Upper lobe of left lung (tissue), 6 donors: ENCODE data around the gene CD300LG. TPM values are rescaled to one million over a fixed set of nuclear protein-coding genes. Genes with fewer than 3 reads are reported as not detected.

Experiments used
- ATAC-seq, 2 donors: fragments of 200-7000 bp; cut with Tn5 transposase; one replicate each; pipeline ENCODE4 v1.9.1; 2022; ENCODE audit warnings: mild to moderate bottlenecking in 2 of 2, moderate library complexity in 2 of 2; ENCODE audit not compliant: low FRiP score in 2 of 2
- DNase-seq, 2 donors: peaks; one replicate each; pipeline ENCODE4 v3.0.0-alpha.2; 2019 to 2020
- H3K27ac ChIP-seq, 4 donors: fragments of 200-600 bp; sonication (generic); one replicate each; pipeline ENCODE4 v1.5.1; 2016 to 2019
- H3K27me3 ChIP-seq, 4 donors: fragments of 200-600 bp; sonication (generic); one replicate each; pipeline ENCODE4 v1.5.1; 2017 to 2019
- H3K36me3 ChIP-seq, 4 donors: fragments of 200-600 bp; sonication (generic); one replicate each; pipeline ENCODE4 v1.5.1; 2016 to 2019
- H3K4me1 ChIP-seq, 4 donors: fragments of 200-600 bp; sonication (generic); one replicate each; pipeline ENCODE4 v1.5.1; 2018 to 2019
- H3K4me3 ChIP-seq, 4 donors: fragments of 200-600 bp; sonication (generic); one replicate each; pipeline ENCODE4 v1.5.1; 2017 to 2019; ENCODE audit warnings: mild to moderate bottlenecking in 2 of 4, moderate library complexity in 1 of 4
- H3K9me3 ChIP-seq, 4 donors: fragments of 200-600 bp; sonication (generic); one replicate each; pipeline ENCODE4 v1.5.1; 2018 to 2019
- EP300 ChIP-seq, 4 donors: sonication (generic); formaldehyde crosslinking; IDR thresholded peaks; one replicate each; pipeline ENCODE4 v1.5.1; 2017; ENCODE audit warnings: antibody characterized with exemption in 4 of 4, control low read depth in 2 of 4
- POLR2A ChIP-seq, 4 donors: fragments of 450-650 bp; IDR thresholded peaks; one replicate each; pipeline ENCODE4 v1.5.1; 2016 to 2017; ENCODE audit warnings: antibody characterized with exemption in 4 of 4, mild to moderate bottlenecking in 2 of 4
- POLR2AphosphoS5 ChIP-seq, 2 donors: sonication (generic); formaldehyde crosslinking; IDR thresholded peaks; one replicate each; pipeline ENCODE4 v1.5.1; 2017; ENCODE audit warnings: antibody characterized with exemption in 2 of 2
- WGBS, 2 donors: methylation state at CpG; one replicate each; pipeline ENCODE4 v1.1.5; 2017 to 2018; 5-methylcytosine and 5-hydroxymethylcytosine counted together
- total RNA-seq, 6 donors: library from RNA; depleted of rRNA in 4 of 6; stranded (reverse); fragments of >200 nt in 4 of 6; gene quantifications; one replicate each; pipeline versions ENCODE4 v1.1.0 to v1.2.1, GENCODE V29; 2016 to 2021
- TF ChIP-seq, protein P1 (sequence below), 6 experiments: fragments of 450-650 bp in 4 of 6; fragments of 200-600 bp in 2 of 6; sonication (generic) in 2 of 6; IDR thresholded peaks; one replicate each; pipeline ENCODE4 v1.5.1; 2016 to 2019; ENCODE audit warnings: antibody characterized with exemption in 6 of 6
- donor health status: DM: no; HTN: no; CAD: no; lungs with moderate emphysema.
- donor health status: DM: no; HTN: yes; CAD: no; lungs with severe emphysema.

CD300LG gene
- total RNA-seq, 6 donors from 2014 or later = 0.71 to 65.9 (median 7.8) TPM

DNA sequence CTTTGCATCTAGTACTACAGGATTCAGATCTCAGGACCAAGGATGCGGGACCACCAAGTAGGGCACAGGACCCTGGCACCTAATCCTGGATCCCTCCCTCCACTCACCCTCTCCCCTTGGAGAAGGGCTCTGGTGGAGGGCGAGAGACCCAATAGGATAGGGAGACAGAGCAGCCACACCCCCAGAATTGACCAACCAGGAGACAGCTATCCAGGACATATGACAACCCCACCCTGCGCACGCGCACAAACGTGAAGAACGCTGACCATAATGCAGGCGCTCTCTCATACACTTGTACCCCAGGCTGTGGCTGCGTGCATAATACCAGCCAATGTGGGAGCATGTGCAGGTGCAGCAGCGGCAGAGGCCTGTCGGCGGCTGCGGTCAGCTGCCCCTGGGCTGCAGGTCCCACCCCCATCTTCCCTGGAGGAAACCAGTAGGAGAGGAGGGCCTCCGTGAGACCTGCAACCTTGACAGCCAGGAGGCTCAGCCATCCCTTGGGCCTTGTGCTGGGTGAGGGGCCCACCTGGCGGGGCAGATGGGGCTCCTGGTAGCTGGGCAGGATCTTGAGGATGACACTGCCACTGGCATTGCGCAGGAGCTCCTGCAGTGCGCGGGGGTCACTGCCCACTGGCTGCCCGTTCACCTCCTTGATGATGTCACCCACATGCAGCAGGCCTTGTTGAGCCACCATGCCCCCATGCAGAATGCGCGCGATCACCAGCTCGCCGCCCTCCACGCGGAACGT lies 35.0 kb downstream of the CD300LG start:
- no peaks in the 10 kb centered on the region for H3K36me3 ChIP-seq
- H3K27ac ChIP-seq = no peak overlapping the region
- no peak for TF ChIP-seq POLR2AphosphoS5 (IDR thresholded peaks at IDR 0.05)
- no peak for TF ChIP-seq EP300 (IDR thresholded peaks at IDR 0.05)
- TF ChIP-seq, protein P1, sequence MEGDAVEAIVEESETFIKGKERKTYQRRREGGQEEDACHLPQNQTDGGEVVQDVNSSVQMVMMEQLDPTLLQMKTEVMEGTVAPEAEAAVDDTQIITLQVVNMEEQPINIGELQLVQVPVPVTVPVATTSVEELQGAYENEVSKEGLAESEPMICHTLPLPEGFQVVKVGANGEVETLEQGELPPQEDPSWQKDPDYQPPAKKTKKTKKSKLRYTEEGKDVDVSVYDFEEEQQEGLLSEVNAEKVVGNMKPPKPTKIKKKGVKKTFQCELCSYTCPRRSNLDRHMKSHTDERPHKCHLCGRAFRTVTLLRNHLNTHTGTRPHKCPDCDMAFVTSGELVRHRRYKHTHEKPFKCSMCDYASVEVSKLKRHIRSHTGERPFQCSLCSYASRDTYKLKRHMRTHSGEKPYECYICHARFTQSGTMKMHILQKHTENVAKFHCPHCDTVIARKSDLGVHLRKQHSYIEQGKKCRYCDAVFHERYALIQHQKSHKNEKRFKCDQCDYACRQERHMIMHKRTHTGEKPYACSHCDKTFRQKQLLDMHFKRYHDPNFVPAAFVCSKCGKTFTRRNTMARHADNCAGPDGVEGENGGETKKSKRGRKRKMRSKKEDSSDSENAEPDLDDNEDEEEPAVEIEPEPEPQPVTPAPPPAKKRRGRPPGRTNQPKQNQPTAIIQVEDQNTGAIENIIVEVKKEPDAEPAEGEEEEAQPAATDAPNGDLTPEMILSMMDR (IDR thresholded peaks at IDR 0.05) = no peak
- no peak for TF ChIP-seq POLR2A (IDR thresholded peaks at IDR 0.05)
- H3K27me3 ChIP-seq = no peaks in the 10 kb centered on the region
- 92 to 95% methylated on average over 16 to 22 of the region's 27 CpGs for whole genome bisulfite sequencing, 2 donors
- H3K9me3 ChIP-seq = no peaks in the 10 kb centered on the region
- no peak overlapping the region for H3K4me3 ChIP-seq
- peaks cover 0 to 8% (median 5%) of the 10 kb centered on the region in 4 donors for H3K4me1 ChIP-seq
- DNase-seq = peak in 1 of 2 donors; percentile 76
- no peak for ATAC-seq

DNA sequence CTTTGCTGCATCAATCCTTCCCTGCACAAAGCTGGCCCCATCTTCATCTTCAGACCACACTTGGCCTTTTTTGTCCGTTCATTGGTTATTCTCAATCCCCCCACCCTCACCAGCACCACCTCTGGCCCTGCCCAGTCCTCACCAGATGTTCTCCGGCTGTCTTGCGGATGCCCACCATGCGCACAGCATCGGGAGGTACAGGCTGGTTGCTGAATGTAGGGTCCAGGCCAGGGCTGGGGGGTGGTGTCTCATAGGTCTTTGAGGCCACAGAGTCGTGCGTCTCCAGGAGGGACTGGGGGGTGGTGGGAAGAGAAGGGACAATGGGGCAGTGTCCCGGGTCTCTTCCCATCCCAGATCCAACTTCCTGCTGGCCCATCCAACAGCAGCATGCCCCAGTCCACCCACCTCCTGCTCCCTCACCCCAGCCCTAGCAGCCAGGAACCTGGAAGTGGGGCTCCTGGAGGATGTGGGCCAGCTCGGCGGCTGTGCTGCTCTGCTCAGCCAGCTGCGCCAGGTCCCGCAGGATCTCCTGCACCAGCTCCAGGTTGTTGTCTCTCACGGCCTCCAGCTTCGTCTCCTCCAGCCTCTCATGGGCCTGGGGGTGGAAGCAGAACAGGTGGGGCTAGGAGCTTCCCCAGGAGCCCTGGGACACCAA lies 35.9 kb downstream of the CD300LG start:
- ATAC-seq (no peak), DNase-seq (no peak)
- 90 to 98% methylated on average over 6 to 14 of the region's 14 CpGs for WGBS, 2 donors
- Histone ChIP-seq H3K4me1 (peaks cover 0 to 8% (median 5%) of the 10 kb centered on the region in 4 donors), H3K9me3 (no peaks in the 10 kb centered on the region), H3K36me3 (no peaks in the 10 kb centered on the region), H3K4me3 (no peak overlapping the region), H3K27me3 (no peaks in the 10 kb centered on the region), H3K27ac (no peak overlapping the region)
- TF ChIP-seq, protein P1 (IDR thresholded peaks at IDR 0.05) = no peak
- TF ChIP-seq POLR2A (IDR thresholded peaks at IDR 0.05) (no peak), POLR2AphosphoS5 (IDR thresholded peaks at IDR 0.05) (no peak), EP300 (IDR thresholded peaks at IDR 0.05) (no peak)

DNA sequence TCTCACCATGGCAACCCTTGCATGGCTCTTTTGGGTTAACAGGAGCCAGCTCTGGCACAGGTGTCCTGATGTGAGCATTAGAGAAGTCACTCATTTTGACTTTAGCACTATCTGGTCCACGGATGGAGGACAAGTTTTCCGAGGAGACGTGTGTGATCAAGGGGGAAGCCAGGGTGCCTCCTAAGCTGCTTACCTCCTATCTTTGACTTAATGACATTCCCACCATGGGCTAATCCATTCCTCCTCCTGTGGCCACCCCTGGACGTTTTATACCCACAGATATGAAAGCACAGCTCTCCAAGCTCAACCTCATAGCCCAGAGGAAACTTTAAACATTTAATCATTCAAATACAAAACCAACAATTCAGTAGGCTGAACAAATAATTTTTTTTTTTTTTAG lies 41.6 kb downstream of the CD300LG start:
- TF ChIP-seq, protein P1 (IDR thresholded peaks at IDR 0.05) = no peak
- TF ChIP-seq POLR2A (IDR thresholded peaks at IDR 0.05) = no peak
- Histone ChIP-seq H3K36me3 (no peaks in the 10 kb centered on the region), H3K27ac (no peak overlapping the region)

DNA sequence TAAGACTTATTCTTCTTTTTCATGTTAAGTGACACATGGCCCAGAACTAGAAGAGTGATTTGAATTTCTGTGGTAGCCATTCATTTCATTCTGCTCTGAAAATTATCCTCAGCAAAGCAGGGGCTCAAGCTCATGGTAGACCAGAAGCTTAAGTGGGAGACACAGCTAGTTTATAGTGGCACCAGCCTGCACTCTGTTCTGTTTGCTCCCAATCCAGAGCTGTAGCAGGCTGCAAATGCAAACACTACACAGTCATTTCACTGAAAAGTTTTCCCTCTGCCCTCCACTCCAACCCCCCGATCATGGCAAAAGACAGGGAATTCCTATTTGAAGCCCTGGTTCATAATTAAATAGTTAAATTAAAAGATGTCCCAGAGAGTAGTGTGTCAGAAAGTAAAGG lies 43.3 kb downstream of the CD300LG start:
- H3K27me3 ChIP-seq = no peaks in the 10 kb centered on the region
- H3K4me1 ChIP-seq = no peaks in the 10 kb centered on the region
- H3K4me3 ChIP-seq = no peak overlapping the region
- H3K9me3 ChIP-seq = no peaks in the 10 kb centered on the region
- no peaks in the 10 kb centered on the region for H3K36me3 ChIP-seq
- DNase-seq (no peak), ATAC-seq (no peak)
- TF ChIP-seq, protein P1 (IDR thresholded peaks at IDR 0.05) = no peak
- TF ChIP-seq POLR2A (IDR thresholded peaks at IDR 0.05) (no peak), POLR2AphosphoS5 (IDR thresholded peaks at IDR 0.05) (no peak), EP300 (IDR thresholded peaks at IDR 0.05) (no peak)
- no peak overlapping the region for H3K27ac ChIP-seq
- 79 to 84% methylated on average over 1 of the region's 1 CpG for WGBS, 2 donors

More for the DNA sequence above, 41.6 kb downstream of the CD300LG start:
- H3K4me3 ChIP-seq = no peak overlapping the region
- no peak for ATAC-seq
- no peaks in the 10 kb centered on the region for H3K4me1 ChIP-seq
- H3K27me3 ChIP-seq = no peaks in the 10 kb centered on the region
- no peak for DNase-seq
- 72 to 74% methylated on average over 4 of the region's 4 CpGs for WGBS, 2 donors
- no peaks in the 10 kb centered on the region for H3K9me3 ChIP-seq
